Measurements from ENCODE around the gene MIA.
"Not testable (repeated sequence)": the region's sequence is repeated elsewhere in the genome, so short reads cannot be mapped to it uniquely, and the experiment has no call there.

The MIA gene

GRCh38 chr19:40806423-40807146, 31.3 kb downstream of the MIA start:
- H4K20me1 ChIP-seq: peaks cover 81 to 98% (median 91%) of the 10 kb centered on the region in 11 experiments
- peaks cover 61 to 82% (median 75%) of the 10 kb centered on the region in 11 experiments for H3K36me3 ChIP-seq
- peak overlapping the region in 3 of 11 experiments; percentile 14 to 52 (median 19); a peak in 4 of 22 replicates for H3K27ac ChIP-seq
- H3K27me3 ChIP-seq: peaks cover 0 to 11% (median 6%) of the 10 kb centered on the region in 11 experiments; a peak in 19 of 22 replicates
- no peaks in the 10 kb centered on the region for H3K9me3 ChIP-seq (replicated peaks in 1 of 11)
- peak overlapping the region in 2 of 10 experiments; percentile 26 to 41; a peak in 5 of 20 replicates for H3K4me3 ChIP-seq
- peak overlapping the region in 8 of 11 experiments; percentile 13 to 97 (median 28); a peak in 6 of 22 replicates for H3K9ac ChIP-seq
- no peak for TF ChIP-seq Cebpa-rat (IDR thresholded peaks at IDR 0.05)
- peak overlapping the region; percentile 58 to 100 (median 99) for H3K4me2 ChIP-seq
- peaks cover 74 to 97% (median 81%) of the 10 kb centered on the region in 10 experiments for H3K4me1 ChIP-seq

- H3K9me3 ChIP-seq (replicated peaks in 1 of 11): no peaks in the 10 kb centered on the region
- TF ChIP-seq Cebpa-rat (IDR thresholded peaks at IDR 0.05): no peak
- peaks cover 77 to 98% (median 91%) of the 10 kb centered on the region in 11 experiments for H4K20me1 ChIP-seq
- H3K36me3 ChIP-seq: peaks cover 60 to 74% (median 68%) of the 10 kb centered on the region in 11 experiments
- H3K9ac ChIP-seq: peak overlapping the region in 5 of 11 experiments; percentile 0 to 48 (median 25); a peak in 5 of 22 replicates
- H3K4me3 ChIP-seq: no peak overlapping the region; a peak in 1 of 20 replicates
- peak overlapping the region in 1 of 11 experiments; percentile 52; a peak in 3 of 22 replicates for H3K27ac ChIP-seq
- peaks cover 72 to 97% (median 81%) of the 10 kb centered on the region in 10 experiments for H3K4me1 ChIP-seq
- H3K4me2 ChIP-seq: peak overlapping the region; percentile 58 to 100 (median 99)
- H3K27me3 ChIP-seq: peaks cover 0 to 19% (median 14%) of the 10 kb centered on the region in 11 experiments; a peak in 19 of 22 replicates
Measured at GRCh38 chr19:40807147-40808020, 32.1 kb downstream of the MIA start.

- peaks cover 59 to 70% (median 67%) of the 10 kb centered on the region in 11 experiments for H3K36me3 ChIP-seq
- peak overlapping the region in 2 of 11 experiments; percentile 25 to 27; a peak in 1 of 22 replicates for H3K9ac ChIP-seq
- H3K4me3 ChIP-seq: no peak overlapping the region
- no peak overlapping the region for H3K4me2 ChIP-seq
- H3K27ac ChIP-seq: no peak overlapping the region
- TF ChIP-seq Cebpa-rat (IDR thresholded peaks at IDR 0.05): no peak
- peaks cover 0 to 25% (median 20%) of the 10 kb centered on the region in 11 experiments; a peak in 19 of 22 replicates for H3K27me3 ChIP-seq
- H4K20me1 ChIP-seq: peaks cover 71 to 98% (median 88%) of the 10 kb centered on the region in 11 experiments
- H3K4me1 ChIP-seq: peaks cover 66 to 97% (median 75%) of the 10 kb centered on the region in 10 experiments
- no peaks in the 10 kb centered on the region for H3K9me3 ChIP-seq (replicated peaks in 1 of 11)
Measured at GRCh38 chr19:40808021-40808325, 32.7 kb downstream of the MIA start.

- no peak for TF ChIP-seq Cebpa-rat (IDR thresholded peaks at IDR 0.05)
- Histone ChIP-seq H3K36me3 (peaks cover 54 to 65% (median 61%) of the 10 kb centered on the region in 11 experiments), H3K4me2 (no peak overlapping the region), H3K4me3 (no peak overlapping the region), H3K27ac (no peak overlapping the region), H3K9ac (no peak overlapping the region), H4K20me1 (peaks cover 66 to 95% (median 83%) of the 10 kb centered on the region in 11 experiments), H3K27me3 (peaks cover 0 to 27% (median 22%) of the 10 kb centered on the region in 11 experiments; a peak in 19 of 22 replicates), H3K4me1 (peaks cover 61 to 94% (median 70%) of the 10 kb centered on the region in 10 experiments), H3K9me3 (replicated peaks in 1 of 11) (no peaks in the 10 kb centered on the region)
Measured at GRCh38 chr19:40808497-40808896, 33.2 kb downstream of the MIA start.

GRCh38 chr19:40809358-40810086, 34.2 kb downstream of the MIA start:
- Histone ChIP-seq H4K20me1 (peaks cover 56 to 89% (median 73%) of the 10 kb centered on the region in 11 experiments), H3K36me3 (peaks cover 44 to 55% (median 51%) of the 10 kb centered on the region in 11 experiments), H3K4me3 (no peak overlapping the region), H3K9me3 (replicated peaks in 1 of 11) (no peaks in the 10 kb centered on the region), H3K4me2 (peak overlapping the region in 7 of 11 experiments; percentile 81 to 95 (median 89); a peak in 12 of 22 replicates), H3K27me3 (peaks cover 0 to 34% (median 22%) of the 10 kb centered on the region in 11 experiments; a peak in 19 of 22 replicates), H3K4me1 (peaks cover 50 to 83% (median 60%) of the 10 kb centered on the region in 10 experiments), H3K27ac (no peak overlapping the region), H3K9ac (no peak overlapping the region)
- no peak for TF ChIP-seq Cebpa-rat (IDR thresholded peaks at IDR 0.05)

- H3K36me3 ChIP-seq: peaks cover 38 to 48% (median 45%) of the 10 kb centered on the region in 11 experiments
- H3K4me3 ChIP-seq: peak overlapping the region in 5 of 10 experiments; percentile 45 to 68 (median 54); a peak in 6 of 20 replicates
- peaks cover 49 to 82% (median 66%) of the 10 kb centered on the region in 11 experiments for H4K20me1 ChIP-seq
- H3K9me3 ChIP-seq (replicated peaks in 1 of 11): no peaks in the 10 kb centered on the region
- peak overlapping the region; percentile 81 to 95 (median 86); a peak in 21 of 22 replicates for H3K4me2 ChIP-seq
- H3K9ac ChIP-seq: no peak overlapping the region; a peak in 2 of 22 replicates
- peak overlapping the region in 3 of 11 experiments; percentile 22 to 60 (median 42); a peak in 1 of 22 replicates for H3K27ac ChIP-seq
- H3K4me1 ChIP-seq: peaks cover 44 to 77% (median 54%) of the 10 kb centered on the region in 10 experiments
- H3K27me3 ChIP-seq: peaks cover 0 to 34% (median 22%) of the 10 kb centered on the region in 11 experiments; a peak in 19 of 22 replicates
- TF ChIP-seq Cebpa-rat (IDR thresholded peaks at IDR 0.05): no peak
Measured at GRCh38 chr19:40810160-40810559, 34.8 kb downstream of the MIA start.

GRCh38 chr19:40810649-40811408, 35.5 kb downstream of the MIA start:
- Histone ChIP-seq H3K4me2 (peak overlapping the region; percentile 81 to 95 (median 86)), H3K27me3 (peaks cover 0 to 34% (median 22%) of the 10 kb centered on the region in 11 experiments; a peak in 19 of 22 replicates), H3K4me1 (peaks cover 37 to 70% (median 47%) of the 10 kb centered on the region in 10 experiments), H3K9ac (peak overlapping the region; percentile 41 to 71 (median 62); a peak in 20 of 22 replicates), H3K27ac (peak overlapping the region in 6 of 11 experiments; percentile 30 to 60 (median 40); a peak in 9 of 22 replicates), H3K36me3 (peaks cover 33 to 42% (median 38%) of the 10 kb centered on the region in 11 experiments), H3K4me3 (peak overlapping the region; percentile 41 to 68 (median 54)), H4K20me1 (peaks cover 42 to 81% (median 60%) of the 10 kb centered on the region in 11 experiments)
- H3K9me3 ChIP-seq (replicated peaks in 1 of 11): not testable (repeated sequence)
